Measurements from ENCODE around the gene SERPINA12.

DNA sequence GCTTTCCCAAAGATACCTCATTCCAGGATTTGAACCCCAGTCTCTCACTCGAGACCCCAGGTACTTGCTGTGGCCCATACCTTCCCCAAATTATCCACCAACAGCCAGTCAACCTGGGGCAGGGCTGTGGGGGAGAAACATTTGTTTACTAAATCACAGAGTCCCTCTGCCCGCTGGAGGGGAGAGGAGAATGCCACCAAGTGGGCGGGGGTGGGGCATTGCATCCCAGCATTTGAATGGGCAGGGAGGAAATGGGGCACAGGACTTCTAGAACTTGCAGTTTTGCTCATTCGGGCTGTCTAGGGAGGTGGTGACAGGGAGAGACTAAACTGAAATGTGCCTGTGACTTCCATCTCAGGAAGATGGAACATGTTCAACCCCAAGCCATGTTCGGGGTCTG, 22.4 kb downstream of the SERPINA12 start:
- TF ChIP-seq, protein P1, sequence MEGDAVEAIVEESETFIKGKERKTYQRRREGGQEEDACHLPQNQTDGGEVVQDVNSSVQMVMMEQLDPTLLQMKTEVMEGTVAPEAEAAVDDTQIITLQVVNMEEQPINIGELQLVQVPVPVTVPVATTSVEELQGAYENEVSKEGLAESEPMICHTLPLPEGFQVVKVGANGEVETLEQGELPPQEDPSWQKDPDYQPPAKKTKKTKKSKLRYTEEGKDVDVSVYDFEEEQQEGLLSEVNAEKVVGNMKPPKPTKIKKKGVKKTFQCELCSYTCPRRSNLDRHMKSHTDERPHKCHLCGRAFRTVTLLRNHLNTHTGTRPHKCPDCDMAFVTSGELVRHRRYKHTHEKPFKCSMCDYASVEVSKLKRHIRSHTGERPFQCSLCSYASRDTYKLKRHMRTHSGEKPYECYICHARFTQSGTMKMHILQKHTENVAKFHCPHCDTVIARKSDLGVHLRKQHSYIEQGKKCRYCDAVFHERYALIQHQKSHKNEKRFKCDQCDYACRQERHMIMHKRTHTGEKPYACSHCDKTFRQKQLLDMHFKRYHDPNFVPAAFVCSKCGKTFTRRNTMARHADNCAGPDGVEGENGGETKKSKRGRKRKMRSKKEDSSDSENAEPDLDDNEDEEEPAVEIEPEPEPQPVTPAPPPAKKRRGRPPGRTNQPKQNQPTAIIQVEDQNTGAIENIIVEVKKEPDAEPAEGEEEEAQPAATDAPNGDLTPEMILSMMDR (IDR thresholded peaks at IDR 0.05; ENCODE audit: low read depth, low read length, poor library complexity, severe bottlenecking): no peak
- no peak for TF ChIP-seq EZH2phosphoT487 (IDR thresholded peaks at IDR 0.05; ENCODE audit: borderline replicate concordance, low read length)
